T-helper 2 cell treated with Interferon-gamma antibody and Interleukin-4, amounts not matched to agents 100 ng/mL and 5 ng/mL, for 36 hours (primary cell): ENCODE data around the gene SULT1C2. TPM values are rescaled to one million over a fixed set of nuclear protein-coding genes. Genes with fewer than 3 reads are reported as not detected.

Experiments used
- intact Hi-C: fragments of 100-400 bp; cut with micrococcal nuclease; formaldehyde crosslinking; loops from one replicate; pipeline ENCODE4 v1.15.1; 2023
- total RNA-seq: library from RNA; stranded (reverse); gene quantifications from 2 replicates; pipeline ENCODE4 v1.2.3, GENCODE V29; 2022

SULT1C2 gene
- total RNA-seq, 1 donor from 2014 or later, result not detected

- intact Hi-C loops, result no loop called here
Observed at GRCh38 chr2:108293850-108294249, 5.2 kb downstream of the SULT1C2 start.

GRCh38 chr2:108297436-108298141, 8.9 kb downstream of the SULT1C2 start:
- intact Hi-C loops, result no loop called here

- intact Hi-C loops, result no loop called here
Observed at GRCh38 chr2:108301558-108301957, 12.9 kb downstream of the SULT1C2 start.

GRCh38 chr2:108304975-108305374, 16.3 kb downstream of the SULT1C2 start:
- intact Hi-C loops, result no loop called here

- intact Hi-C loops, result no loop called here
Observed at GRCh38 chr2:108305901-108306300, 17.2 kb downstream of the SULT1C2 start.

GRCh38 chr2:108309903-108310302, 21.2 kb downstream of the SULT1C2 start:
- intact Hi-C loops, result no loop called here

GRCh38 chr2:108314586-108315296, 26.0 kb downstream of the SULT1C2 start:
- intact Hi-C loops, result no loop called here

- intact Hi-C loops, result no loop called here
Observed at GRCh38 chr2:108315444-108315934, 26.8 kb downstream of the SULT1C2 start.

- intact Hi-C loops, result no loop called here
Observed at GRCh38 chr2:108316033-108316432, 27.3 kb downstream of the SULT1C2 start.

- intact Hi-C loops, result no loop called here
Observed at GRCh38 chr2:108316461-108317258, 28.0 kb downstream of the SULT1C2 start.

GRCh38 chr2:108320326-108320922, 31.7 kb downstream of the SULT1C2 start:
- intact Hi-C loops, result no loop called here

GRCh38 chr2:108323619-108324018, 34.9 kb downstream of the SULT1C2 start:
- intact Hi-C loops, result no loop called here

GRCh38 chr2:108324531-108325255, 36.0 kb downstream of the SULT1C2 start:
- intact Hi-C loops, result no loop called here

- intact Hi-C loops, result no loop called here
Observed at GRCh38 chr2:108325756-108326155, 37.1 kb downstream of the SULT1C2 start.

- intact Hi-C loops, result no loop called here
Observed at GRCh38 chr2:108329771-108330170, 41.1 kb downstream of the SULT1C2 start.

- intact Hi-C loops, result no loop called here
Observed at GRCh38 chr2:108330979-108331378, 42.3 kb downstream of the SULT1C2 start.

- intact Hi-C loops, result no loop called here
Observed at GRCh38 chr2:108345951-108346350, 57.3 kb downstream of the SULT1C2 start.

GRCh38 chr2:108346827-108347226, 58.1 kb downstream of the SULT1C2 start:
- intact Hi-C loops, result no loop called here

GRCh38 chr2:108347786-108348185, 59.1 kb downstream of the SULT1C2 start:
- intact Hi-C loops, result no loop called here

GRCh38 chr2:108348816-108349570, 60.3 kb downstream of the SULT1C2 start:
- intact Hi-C loops, result no loop called here
